ENCODE measurements around the gene SPNS3.

SPNS3 gene, protein sequence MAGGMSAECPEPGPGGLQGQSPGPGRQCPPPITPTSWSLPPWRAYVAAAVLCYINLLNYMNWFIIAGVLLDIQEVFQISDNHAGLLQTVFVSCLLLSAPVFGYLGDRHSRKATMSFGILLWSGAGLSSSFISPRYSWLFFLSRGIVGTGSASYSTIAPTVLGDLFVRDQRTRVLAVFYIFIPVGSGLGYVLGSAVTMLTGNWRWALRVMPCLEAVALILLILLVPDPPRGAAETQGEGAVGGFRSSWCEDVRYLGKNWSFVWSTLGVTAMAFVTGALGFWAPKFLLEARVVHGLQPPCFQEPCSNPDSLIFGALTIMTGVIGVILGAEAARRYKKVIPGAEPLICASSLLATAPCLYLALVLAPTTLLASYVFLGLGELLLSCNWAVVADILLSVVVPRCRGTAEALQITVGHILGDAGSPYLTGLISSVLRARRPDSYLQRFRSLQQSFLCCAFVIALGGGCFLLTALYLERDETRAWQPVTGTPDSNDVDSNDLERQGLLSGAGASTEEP
- 3.7 to 24.4 (median 4.8) reads per million in 4 experiments for total RNA-seq

DNA sequence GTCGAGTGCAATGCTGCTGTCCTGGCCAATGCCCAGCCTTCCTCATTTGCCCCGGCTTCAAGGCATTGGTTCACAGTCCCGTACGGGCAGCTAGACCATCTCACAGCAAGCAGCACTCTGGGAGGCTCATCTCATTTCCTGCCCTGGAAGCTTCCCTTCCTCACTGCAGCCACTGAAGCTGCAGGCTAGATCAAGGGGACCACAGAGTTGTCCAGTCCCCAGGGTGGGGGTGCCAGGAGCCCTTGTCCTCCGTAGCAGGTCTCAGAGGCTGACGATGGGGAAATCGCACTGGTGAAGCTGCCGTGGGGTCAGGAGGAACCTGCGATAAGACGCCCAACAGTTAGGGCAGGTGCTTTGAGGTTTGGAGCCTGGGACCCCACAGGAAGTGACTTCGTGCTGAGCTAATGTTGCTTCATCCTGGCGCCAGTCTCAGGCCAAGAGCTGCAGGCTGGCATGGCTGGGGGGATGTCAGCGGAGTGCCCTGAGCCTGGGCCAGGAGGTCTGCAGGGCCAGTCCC, at the start of gene SPNS3:
Gene SPNS3, plus strand, starts transcription at position 426 of the 517 bp plus-strand sequence. Its CDS starts 28 bp downstream, at position 454.
- DNase-seq = no peak

GRCh38 chr17:4386406-4386805, 47.3 kb upstream of the SPNS3 start:
- no peak for DNase-seq

DNA sequence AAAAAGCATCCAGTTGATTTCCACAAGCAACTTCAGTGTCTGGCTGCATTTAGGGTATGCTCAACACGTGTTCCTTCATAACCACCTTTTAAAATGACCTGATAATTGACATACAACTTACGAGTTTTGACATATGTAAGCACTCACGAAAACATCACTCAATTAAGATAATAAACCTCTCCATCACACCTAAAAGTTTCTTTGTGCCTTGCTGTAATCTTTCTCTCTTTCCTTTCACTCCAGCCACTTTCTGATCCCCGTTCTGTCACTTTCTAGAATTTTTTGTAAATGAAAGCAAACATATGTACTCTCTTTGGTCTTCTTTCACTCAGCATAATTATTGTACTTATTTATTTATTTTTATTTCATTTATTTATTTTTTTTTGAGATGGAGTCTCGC, 46.6 kb upstream of the SPNS3 start:
- DNase-seq = no peak

DNA sequence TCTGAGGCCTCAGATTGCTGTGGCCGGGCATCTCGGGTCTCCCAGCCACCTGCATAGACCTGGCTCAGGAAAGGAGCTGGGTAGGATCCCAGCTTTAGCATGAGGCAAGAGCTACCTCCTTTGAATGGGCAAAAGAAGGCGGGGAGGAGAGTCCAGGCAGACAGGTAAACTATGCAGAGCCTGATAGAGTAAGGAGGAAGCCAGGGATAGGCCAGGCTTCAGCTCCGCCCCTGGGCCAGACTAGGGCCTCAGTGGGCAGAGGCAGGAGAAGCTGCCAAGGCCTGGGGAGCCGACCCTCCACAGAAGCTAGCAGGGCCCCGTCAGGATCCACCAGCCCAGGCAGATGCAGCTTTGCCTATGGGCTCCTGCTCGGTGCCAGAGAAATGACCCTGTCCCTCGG, 44.7 kb upstream of the SPNS3 start:
- DNase-seq = no peak

- no peak for DNase-seq
These were observed 39.9 kb upstream of the SPNS3 start for GRCh38 chr17:4393806-4394205.

DNA sequence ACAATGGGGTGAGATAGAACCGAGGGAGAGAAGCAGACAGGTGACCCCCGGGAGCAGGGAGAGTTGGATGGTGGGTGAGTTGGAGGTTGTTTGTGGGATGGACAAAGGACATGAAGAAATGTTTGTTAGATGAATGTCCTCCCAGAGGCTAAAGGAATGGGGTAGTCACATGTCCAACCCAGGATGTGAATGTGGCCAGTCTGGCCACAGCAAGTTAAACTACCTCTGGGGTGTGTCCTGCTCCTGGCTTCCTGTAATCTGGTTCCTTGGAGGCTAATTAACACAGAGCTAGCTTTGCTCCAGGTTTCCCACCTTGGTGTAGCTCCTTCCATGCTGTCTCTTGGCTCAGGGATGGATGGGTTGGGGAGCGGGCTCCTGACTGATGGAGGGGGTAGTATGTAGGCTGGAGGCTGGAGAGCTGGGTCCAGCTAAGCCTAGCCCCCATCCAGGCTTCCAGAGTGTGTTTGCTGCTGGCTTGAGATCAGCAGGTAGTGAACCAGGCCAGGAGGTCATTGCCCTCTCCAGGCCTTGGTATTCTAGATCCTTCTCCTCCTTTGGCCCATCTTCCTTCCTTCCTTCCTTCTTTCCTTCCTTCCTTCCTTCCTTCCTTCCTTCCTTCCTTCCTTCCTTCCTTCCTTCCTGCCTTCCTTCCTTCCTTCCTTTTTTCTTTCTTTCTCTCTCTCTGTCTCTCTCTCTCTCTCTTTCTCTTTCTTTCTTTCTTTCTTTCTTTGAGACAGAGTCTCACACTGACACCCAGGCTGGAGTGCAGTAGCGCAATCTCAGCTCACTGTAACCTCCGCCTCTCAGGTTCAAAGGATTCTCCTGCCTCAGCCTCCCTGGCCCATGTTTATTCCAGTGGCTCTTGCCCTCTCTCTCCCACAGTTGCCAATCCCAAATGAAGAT, 39.3 kb upstream of the SPNS3 start:
- DNase-seq = no peak

DNA sequence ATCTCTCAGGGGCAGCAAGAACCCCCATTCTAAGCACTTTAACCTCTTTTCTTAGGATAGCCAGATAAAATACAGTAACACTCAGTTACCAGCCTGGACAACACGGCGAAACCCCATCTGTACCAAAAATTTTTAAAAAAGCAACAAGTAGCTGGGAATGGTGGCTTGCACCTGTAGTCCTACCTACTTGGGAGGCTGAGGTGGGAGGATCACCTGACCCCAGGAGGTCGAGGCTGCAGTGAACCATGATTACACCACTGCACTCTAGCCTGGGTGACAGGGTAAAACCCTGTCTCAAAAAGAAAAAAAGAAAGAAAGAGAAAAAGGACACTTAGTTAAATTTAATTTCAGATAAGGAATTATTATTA, 38.6 kb upstream of the SPNS3 start:
- no peak for DNase-seq

- no peak for DNase-seq
These were observed 35.9 kb upstream of the SPNS3 start for GRCh38 chr17:4397840-4398239.

DNA sequence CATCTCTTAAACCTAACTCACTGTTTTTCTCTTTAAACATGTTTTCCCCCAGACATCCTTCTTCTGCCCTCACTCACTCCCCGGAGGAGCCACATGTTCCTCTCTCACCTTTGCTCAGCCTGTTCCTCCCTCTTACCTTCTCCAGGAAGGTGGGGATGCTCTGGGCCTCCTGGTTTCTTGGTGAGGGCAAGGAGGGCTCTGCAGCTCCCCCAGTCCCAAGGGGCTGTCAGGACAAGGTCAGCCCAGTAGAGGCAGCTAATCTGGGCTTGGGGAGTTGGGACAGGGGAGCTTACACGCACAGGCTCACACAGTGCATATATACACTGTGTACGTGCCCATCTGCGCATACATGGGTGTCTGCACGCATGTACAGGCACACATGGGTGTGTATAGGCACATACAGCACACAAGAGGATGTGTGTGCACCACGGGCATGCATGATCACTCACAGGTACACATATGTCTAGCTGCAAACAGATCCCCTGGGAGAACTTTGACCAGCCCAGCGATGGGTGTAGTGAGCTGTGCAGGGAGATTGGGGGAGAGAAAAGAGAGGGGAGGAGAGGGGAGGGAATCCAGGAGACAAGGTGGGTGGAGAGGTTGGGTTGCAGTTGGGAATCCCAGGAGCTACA, 28.6 kb upstream of the SPNS3 start:
- DNase-seq = no peak

GRCh38 chr17:4405699-4406098, 28.0 kb upstream of the SPNS3 start:
- DNase-seq = no peak

GRCh38 chr17:4406386-4406785, 27.4 kb upstream of the SPNS3 start:
- DNase-seq = no peak

DNA sequence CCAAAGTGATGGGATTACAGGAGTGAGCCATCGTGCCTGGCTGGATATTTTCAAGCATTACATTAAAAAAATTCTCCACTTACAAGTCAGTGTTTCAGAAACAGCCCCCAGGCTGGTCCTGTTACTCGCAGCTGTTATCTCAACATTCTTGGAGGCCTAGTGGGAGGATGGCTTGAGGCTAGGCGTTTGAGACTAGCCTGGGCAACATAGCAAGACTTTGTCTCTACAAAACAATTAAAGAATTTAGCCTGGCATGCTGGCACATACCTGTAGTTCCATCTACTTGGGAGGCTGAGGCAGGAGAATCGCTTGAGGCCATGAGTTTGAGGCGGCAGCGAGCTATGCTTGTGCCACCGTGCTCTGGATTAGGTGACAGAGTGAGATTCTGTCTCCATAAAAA, 26.5 kb upstream of the SPNS3 start:
- no peak for DNase-seq

DNA sequence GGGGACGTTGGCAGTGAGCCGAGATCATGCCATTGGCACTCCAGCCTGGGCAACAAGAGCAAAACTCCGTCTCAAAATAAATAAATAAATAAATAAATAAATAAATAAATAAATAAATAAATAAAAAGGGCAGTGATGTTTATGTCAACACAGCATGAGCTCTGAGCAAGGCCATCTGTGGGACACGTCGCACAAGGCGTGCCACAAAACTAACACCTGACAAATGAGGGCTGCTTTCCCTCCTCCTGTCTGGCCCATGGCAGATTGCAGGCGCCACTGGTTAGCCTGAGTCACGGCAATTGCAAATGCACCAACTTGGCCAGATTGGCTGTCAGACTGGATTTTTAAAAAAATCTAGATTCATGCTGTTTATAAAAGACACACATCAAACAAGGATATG, 25.9 kb upstream of the SPNS3 start:
- no peak for DNase-seq

GRCh38 chr17:4409659-4410058, 24.1 kb upstream of the SPNS3 start:
- no peak for DNase-seq

DNA sequence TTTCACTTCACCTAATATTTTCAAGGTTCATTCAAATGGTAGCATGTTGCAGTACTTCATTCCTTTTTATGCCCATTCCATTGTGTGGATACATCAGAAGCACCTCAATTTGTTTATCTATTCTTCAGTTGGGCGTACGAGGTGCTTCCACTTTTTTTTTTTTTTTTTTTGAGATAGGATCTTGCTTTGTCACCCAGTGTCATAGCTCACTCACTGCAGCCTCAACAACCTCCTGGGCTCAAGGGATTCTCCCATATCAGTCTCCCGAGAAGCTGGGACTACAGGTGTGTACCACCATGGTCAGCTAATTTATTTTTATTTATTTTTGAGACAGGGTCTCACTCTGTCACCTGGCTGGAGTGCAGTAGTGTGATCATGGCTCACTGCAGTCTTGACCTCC, 22.5 kb upstream of the SPNS3 start:
- DNase-seq = no peak

DNA sequence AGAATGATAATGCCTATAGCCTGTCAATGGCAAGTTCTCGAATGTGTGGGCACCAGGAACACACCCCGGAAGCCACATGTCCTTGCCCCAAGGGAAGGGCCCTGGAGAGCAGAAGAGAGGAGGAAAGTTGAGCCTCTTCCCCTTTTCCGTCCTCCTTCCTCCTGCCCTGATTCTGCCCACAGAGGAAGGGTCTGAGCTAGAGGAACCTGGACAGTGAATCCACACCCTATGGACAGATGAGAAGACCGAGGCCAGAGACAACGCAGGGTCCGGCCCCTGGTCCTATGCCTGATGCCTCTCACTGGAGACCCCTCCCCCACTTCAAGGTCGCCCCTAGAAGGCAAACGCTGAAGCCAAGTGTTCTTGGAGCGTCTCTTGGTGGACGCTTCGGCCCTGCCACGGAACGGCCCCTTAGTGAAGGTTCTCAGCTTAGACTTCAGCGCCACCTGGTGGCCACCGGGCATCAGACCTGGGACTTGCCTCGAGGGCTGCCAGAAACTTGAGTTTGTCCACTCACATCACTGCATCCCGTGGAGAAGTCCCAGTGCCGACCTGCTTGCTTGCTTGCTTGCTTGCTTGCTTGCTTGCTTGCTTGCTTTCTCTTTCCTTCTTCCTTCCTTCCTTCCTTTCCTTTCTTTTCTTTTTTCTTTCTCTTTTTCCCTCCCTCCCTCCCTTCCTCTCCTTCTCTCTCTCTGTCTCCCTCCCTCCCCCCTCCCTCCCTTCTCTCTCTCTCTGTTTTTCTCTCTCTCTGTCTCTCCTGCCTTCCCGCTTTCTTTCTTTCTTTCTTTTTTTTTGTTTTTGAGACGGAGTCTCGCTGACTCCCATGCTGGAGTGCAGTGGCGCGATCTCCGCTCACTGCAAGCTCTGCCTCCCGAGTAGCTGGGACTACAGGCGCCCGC, 20.6 kb upstream of the SPNS3 start:
- DNase-seq = peak; percentile 90

- DNase-seq = no peak
These were observed 16.5 kb upstream of the SPNS3 start for GRCh38 chr17:4417129-4417667.

GRCh38 chr17:4420692-4421131, 13.0 kb upstream of the SPNS3 start:
- DNase-seq = peak; percentile 13

DNA sequence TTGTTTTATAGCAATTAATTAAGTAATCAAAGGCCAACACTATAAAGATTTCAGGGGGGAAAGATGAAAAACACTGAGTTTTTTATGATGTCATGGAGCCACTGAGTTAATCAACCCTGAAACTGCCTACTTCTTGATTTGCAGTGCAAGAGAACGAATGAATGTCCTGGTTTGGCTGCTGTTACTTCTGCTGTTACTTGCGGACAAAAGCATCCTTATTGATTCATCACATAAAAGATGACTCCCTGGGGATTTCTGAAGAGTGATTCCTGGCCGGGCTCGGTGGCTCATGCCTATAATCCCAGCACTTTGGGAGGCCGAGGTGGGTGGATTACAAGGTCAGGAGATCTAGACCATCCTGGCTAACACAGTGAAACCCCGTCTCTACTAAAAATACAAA, 10.9 kb upstream of the SPNS3 start:
- no peak for DNase-seq

DNA sequence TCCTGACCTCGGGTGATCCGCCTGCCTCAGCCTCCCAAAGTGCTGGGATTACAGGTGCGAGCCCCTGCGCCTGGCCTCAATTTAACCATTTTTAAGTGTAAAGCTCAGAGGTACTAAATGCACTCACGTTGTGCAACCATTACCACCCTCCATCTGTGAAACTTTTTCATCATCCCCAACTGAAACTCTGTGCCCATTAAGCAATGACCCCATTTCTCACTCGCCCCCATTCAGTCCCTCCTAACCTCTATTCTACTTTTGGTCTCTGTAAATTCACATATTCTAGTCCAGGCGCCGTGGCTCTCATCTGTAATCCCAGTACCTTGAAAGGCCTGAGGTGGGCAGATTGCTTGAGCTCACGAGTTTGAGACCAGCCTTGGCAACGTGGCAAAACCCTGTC, 8.3 kb upstream of the SPNS3 start:
- DNase-seq = no peak

DNA sequence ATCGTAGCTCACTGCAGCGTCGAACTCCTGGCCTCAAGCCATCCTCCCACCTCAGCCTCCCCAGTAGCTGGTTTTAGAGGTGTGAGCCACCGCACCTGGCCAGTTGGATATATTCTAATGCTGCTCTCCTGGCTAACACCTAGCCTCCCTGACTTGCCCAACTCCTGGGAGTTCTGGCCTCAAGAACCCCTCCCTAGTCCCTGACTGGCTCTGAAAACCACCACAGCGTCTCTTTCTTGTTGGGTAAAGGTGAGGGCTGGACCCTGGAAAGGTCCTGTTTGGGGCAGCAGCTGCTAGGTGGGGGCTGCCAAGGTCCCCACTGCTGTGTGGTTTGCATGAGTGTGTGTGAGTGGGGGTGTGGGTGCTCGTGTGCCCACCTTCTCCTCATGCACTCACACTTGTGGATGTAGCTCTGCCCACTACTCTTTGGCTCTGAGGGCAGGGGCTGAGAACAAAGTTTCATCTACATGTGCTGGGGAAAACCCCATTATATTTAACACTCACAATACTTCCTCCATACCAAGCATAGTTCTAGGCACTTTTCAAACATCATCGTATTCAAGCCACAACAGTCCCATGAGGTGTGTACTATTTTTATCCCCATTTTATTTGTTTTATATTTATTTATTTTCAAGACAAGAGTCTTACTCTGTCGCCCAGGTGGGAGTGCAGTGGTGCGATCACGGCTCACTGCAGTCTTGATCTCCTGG, 7.1 kb upstream of the SPNS3 start:
- DNase-seq = no peak

Measured in effector CD8-positive, alpha-beta T cell (primary cell).